ENCODE results near the gene SPPL3.
A peak's percentile ranks its signal among the peaks of the same experiment; 100 is the strongest.

Gene SPPL3

DNA sequence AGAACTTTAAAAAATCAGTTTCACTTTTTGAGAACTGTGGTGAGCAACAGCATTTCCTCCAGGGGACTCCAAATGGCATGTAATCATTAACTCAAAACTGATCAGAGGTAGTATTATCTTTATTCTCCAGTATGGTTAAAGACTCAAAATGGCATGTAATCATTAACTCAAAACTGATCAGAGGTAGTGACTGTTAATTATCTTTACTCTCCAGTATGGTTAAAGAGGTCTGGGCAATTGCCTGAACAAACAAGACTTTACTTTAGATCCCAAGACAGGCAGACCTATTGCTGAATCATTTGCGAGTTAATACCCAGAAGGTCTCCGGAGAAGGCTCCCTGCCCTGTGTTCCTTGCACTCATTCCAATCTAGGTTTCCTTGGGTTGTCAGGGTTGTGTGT is 185.1 kb downstream of the SPPL3 start:
- TF ChIP-seq, protein P1, sequence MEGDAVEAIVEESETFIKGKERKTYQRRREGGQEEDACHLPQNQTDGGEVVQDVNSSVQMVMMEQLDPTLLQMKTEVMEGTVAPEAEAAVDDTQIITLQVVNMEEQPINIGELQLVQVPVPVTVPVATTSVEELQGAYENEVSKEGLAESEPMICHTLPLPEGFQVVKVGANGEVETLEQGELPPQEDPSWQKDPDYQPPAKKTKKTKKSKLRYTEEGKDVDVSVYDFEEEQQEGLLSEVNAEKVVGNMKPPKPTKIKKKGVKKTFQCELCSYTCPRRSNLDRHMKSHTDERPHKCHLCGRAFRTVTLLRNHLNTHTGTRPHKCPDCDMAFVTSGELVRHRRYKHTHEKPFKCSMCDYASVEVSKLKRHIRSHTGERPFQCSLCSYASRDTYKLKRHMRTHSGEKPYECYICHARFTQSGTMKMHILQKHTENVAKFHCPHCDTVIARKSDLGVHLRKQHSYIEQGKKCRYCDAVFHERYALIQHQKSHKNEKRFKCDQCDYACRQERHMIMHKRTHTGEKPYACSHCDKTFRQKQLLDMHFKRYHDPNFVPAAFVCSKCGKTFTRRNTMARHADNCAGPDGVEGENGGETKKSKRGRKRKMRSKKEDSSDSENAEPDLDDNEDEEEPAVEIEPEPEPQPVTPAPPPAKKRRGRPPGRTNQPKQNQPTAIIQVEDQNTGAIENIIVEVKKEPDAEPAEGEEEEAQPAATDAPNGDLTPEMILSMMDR (IDR thresholded peaks at IDR 0.05; ENCODE audit: extremely low read depth, missing control alignments) = no peak
- no peak for DNase-seq (ENCODE audit: low spot score)

DNA sequence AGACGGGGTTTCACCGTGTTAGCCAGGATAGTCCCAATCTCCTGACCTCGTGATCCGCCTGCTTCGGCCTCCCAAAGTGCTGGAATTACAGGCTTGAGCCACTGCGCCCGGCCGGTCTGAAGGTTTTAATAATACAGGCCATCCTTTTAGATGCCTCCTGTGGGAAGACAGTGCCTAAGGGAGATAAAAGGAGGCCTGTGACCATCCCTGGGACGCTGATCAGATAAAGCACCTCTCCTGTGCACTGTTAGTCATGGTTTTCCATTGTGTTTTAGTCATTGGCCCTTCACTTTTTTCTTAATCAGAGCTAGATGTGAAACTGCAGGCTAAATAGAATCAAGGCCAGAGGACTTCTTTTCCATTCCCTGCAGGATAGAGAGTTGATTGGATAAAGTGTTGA is 186.1 kb downstream of the SPPL3 start:
- TF ChIP-seq, protein P1 (IDR thresholded peaks at IDR 0.05; ENCODE audit: extremely low read depth, missing control alignments) = no peak
- no peak for DNase-seq (ENCODE audit: low spot score)

DNA sequence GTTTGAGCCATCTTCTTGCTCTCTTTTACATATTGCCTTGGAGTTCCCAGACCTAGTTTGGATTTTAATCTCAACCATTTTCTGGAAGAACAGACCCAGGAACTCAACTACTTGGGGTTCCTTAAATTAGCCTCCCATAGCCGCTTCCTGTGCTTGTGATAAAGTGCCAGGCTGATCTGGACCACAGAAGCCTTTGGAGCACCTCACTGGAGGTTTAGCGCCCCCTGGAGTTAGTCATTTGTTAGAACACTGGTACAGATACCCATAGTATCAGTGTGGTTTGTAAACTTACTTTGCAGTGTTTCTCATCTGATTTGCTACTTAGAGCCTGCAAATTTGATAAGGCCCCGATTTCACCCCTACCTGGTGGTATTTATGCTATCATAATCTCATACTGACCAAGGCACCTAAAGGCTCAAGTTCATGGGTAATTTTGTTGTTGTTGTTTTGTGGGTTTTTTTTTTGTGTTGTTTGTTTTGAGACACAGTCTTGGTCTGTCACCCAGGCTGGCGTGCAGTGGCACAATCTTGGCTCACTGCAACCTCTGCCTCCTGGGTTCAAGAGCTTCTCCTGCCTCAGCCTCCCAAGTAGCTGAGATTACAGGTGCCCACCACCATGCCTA is 190.2 kb downstream of the SPPL3 start:
- peak; percentile 87 for DNase-seq (ENCODE audit: low spot score)
- TF ChIP-seq, protein P1 (IDR thresholded peaks at IDR 0.05; ENCODE audit: extremely low read depth, missing control alignments) = peak; percentile 40

DNA sequence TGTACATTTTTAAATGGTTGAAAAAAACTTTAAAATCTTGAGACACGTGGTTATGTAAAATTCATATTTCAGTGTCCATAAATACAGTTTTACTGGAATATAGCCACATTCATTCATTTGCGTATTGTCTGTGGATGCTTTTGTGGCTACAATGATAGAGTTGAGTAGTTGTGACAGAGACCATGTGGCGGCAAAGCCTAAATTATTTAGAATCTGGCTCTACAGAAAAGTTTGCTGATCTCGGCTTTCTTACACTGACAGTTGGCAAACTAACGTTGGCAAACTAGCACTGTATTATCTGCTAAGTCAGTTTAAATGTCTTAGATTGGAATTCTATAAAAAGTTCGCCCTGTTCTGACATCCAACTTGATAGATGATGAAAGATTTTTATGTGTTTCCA is 191.5 kb downstream of the SPPL3 start:
- no peak for DNase-seq (ENCODE audit: low spot score)
- TF ChIP-seq, protein P1 (IDR thresholded peaks at IDR 0.05; ENCODE audit: extremely low read depth, missing control alignments) = no peak
